BE2C (cell line): Measurements from ENCODE around the gene SH3BGRL2.

ENCODE experiments used
- DNase-seq: peaks from one replicate; pipeline ENCODE4 v3.0.0-alpha.2; 2020
- H3K27me3 ChIP-seq: fragments of 250-450 bp; sonication (Bioruptor Pico); 2 replicates; pipeline ENCODE4 v1.5.1; 2020; ENCODE audit warnings: mild to moderate bottlenecking
- H3K36me3 ChIP-seq: fragments of 250-450 bp; sonication (Bioruptor Pico); 2 replicates; pipeline ENCODE4 v1.5.1; 2020; ENCODE audit warnings: mild to moderate bottlenecking
- H3K4me1 ChIP-seq: fragments of 250-450 bp; sonication (Bioruptor Pico); 2 replicates; pipeline ENCODE4 v1.5.1; 2020
- H3K4me3 ChIP-seq: 2 replicates; pipeline ENCODE4 v1.5.1; 2011; ENCODE audit warnings: low read depth, low read length
- H3K9me3 ChIP-seq: fragments of 250-450 bp; sonication (Bioruptor Pico); 2 replicates; pipeline ENCODE4 v1.5.1; 2020
- TF ChIP-seq, protein P1 (sequence below): IDR thresholded peaks from 2 replicates; pipeline ENCODE4 v1.5.1; 2012; ENCODE audit warnings: mild to moderate bottlenecking, low read depth, low read length

SH3BGRL2 gene

GRCh38 chr6:79621579-79621978 is 9.6 kb upstream of the SH3BGRL2 start:
- no peaks in the 10 kb centered on the region for H3K36me3 ChIP-seq

GRCh38 chr6:79622364-79622763 is 8.8 kb upstream of the SH3BGRL2 start:
- no peaks in the 10 kb centered on the region for H3K4me1 ChIP-seq
- H3K36me3 ChIP-seq: no peaks in the 10 kb centered on the region
- H3K4me3 ChIP-seq: no peak overlapping the region
- TF ChIP-seq, protein P1, sequence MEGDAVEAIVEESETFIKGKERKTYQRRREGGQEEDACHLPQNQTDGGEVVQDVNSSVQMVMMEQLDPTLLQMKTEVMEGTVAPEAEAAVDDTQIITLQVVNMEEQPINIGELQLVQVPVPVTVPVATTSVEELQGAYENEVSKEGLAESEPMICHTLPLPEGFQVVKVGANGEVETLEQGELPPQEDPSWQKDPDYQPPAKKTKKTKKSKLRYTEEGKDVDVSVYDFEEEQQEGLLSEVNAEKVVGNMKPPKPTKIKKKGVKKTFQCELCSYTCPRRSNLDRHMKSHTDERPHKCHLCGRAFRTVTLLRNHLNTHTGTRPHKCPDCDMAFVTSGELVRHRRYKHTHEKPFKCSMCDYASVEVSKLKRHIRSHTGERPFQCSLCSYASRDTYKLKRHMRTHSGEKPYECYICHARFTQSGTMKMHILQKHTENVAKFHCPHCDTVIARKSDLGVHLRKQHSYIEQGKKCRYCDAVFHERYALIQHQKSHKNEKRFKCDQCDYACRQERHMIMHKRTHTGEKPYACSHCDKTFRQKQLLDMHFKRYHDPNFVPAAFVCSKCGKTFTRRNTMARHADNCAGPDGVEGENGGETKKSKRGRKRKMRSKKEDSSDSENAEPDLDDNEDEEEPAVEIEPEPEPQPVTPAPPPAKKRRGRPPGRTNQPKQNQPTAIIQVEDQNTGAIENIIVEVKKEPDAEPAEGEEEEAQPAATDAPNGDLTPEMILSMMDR: no peak
- H3K9me3 ChIP-seq: no peaks in the 10 kb centered on the region
- no peak for DNase-seq
- no peaks in the 10 kb centered on the region for H3K27me3 ChIP-seq

More at GRCh38 chr6:79621579-79621978, 9.6 kb upstream of the SH3BGRL2 start:
- no peaks in the 10 kb centered on the region for H3K9me3 ChIP-seq
- no peak for DNase-seq
- no peaks in the 10 kb centered on the region for H3K4me1 ChIP-seq
- TF ChIP-seq, protein P1: no peak
- H3K27me3 ChIP-seq: no peaks in the 10 kb centered on the region
- no peak overlapping the region for H3K4me3 ChIP-seq

GRCh38 chr6:79623106-79623505 is 8.0 kb upstream of the SH3BGRL2 start:
- Histone ChIP-seq H3K9me3 (no peaks in the 10 kb centered on the region), H3K36me3 (no peaks in the 10 kb centered on the region), H3K27me3 (no peaks in the 10 kb centered on the region), H3K4me1 (no peaks in the 10 kb centered on the region), H3K4me3 (no peak overlapping the region)
- no peak for DNase-seq
- TF ChIP-seq, protein P1: no peak

- Histone ChIP-seq H3K9me3 (no peaks in the 10 kb centered on the region), H3K36me3 (no peaks in the 10 kb centered on the region), H3K4me3 (no peak overlapping the region), H3K27me3 (no peaks in the 10 kb centered on the region; the same call in 1 of the 2 replicates), H3K4me1 (no peaks in the 10 kb centered on the region; the same call in 1 of the 2 replicates)
- DNase-seq: no peak
- TF ChIP-seq, protein P1: no peak
These were observed 5.4 kb upstream of the SH3BGRL2 start for GRCh38 chr6:79625746-79626145.

- H3K36me3 ChIP-seq: no peaks in the 10 kb centered on the region
- TF ChIP-seq, protein P1: no peak
- no peaks in the 10 kb centered on the region; the same call in 1 of the 2 replicates for H3K4me1 ChIP-seq
- no peak for DNase-seq
- H3K4me3 ChIP-seq: no peak overlapping the region
- H3K9me3 ChIP-seq: no peaks in the 10 kb centered on the region
- H3K27me3 ChIP-seq: no peaks in the 10 kb centered on the region; the same call in 1 of the 2 replicates
These were observed 4.3 kb upstream of the SH3BGRL2 start for GRCh38 chr6:79626811-79627210.

GRCh38 chr6:79627422-79627821 is 3.7 kb upstream of the SH3BGRL2 start:
- Histone ChIP-seq H3K4me3 (no peak overlapping the region), H3K4me1 (no peaks in the 10 kb centered on the region; the same call in 1 of the 2 replicates), H3K9me3 (no peaks in the 10 kb centered on the region), H3K27me3 (no peaks in the 10 kb centered on the region; the same call in 1 of the 2 replicates), H3K36me3 (no peaks in the 10 kb centered on the region)
- DNase-seq: no peak
- TF ChIP-seq, protein P1: no peak
